GM18499 (cell line): ENCODE results near the gene SYK.
"Not testable (repeated sequence)": the region's sequence is repeated elsewhere in the genome, so short reads cannot be mapped to it uniquely, and the experiment has no call there.

Experiments used
- ATAC-seq: cut with Tn5 transposase; IDR thresholded peaks from one replicate; pipeline ENCODE4 v1.9.1; 2021; ENCODE audit warnings: moderate number of reproducible peaks; ENCODE audit not compliant: insufficient read depth, unreplicated experiment

SYK gene

DNA sequence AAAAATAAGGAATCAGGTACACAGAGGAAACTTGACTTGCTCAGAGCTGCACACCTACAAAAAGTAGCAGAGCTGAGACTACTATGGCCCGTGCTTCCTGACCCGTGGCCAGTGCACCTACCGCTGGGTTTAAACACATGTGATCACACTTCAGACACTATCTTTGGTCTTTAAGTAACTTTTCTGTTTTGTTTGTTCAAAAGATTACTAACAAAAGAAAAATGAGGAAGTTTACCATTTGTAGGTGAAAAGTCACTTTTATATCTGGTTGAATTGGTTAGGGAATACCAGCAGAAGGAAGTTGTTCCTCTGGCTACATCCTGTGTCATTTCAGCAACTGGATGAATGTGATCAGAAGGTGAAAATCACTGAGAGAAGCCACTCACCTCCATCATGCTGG, 6.5 kb upstream of the SYK start:
- no peak for ATAC-seq

DNA sequence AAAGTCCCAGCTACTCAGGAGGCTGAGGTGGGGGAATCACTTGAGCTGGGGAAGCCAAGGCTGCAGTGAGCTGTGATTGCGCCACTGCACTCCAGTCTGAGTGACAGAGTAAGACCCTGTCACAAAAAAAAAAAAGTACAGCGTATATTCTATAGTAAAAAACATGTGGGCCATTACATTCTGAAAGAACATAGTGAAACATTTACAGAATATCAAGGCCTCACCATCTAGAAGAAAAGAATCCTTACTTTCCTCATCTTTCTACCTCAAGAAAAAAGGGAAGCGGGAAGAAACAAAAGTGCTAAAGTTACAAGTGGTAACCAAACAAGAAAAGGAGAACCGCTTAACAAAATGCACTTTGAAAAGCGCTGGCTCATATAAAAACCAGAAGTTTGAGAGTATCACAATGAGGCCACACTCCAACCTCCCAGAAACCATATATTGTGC, 5.7 kb upstream of the SYK start:
- no peak for ATAC-seq

DNA sequence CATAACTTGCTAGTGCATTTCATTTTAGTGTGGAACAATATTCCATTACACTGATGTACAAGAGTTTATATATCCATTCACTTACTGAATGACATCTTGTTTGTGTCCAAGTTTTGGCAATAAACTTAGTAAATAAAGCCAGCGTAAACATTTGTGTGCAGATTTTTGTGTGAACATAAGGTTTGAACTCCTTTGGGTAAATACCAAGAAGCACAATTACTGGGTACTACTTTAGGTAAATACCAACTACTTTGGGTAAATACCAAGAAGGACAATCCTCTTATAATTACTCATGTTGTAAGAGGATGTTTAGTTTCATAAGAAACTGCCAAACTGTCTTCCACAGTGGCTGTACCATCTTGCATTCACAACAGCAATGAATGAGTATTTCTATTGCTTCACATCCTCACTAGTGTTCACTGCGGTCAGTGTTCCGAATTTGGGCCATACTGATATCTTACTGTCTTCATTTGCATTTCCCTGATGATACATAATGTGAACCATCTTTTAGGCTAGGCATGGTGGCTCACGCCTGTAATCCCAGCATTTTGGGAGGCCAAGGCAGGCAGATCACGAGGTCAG, 2.3 kb upstream of the SYK start:
- no peak for ATAC-seq

DNA sequence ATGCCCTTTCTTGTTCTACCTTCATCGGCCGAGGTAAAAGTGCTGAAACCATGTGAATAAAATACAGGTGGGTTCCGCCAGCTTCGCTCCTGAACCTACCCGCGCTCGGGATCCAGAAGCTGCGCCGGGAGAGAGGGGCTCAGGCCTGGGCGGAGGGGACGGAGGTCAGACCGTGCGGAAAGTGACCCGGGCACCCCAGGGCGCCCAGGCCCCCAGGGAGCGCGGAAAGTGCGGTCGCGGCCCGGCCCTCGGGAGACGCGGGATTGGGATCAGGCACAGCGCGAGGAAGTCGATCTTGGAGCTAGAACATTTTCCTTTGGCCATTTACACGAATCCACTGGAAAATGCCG, 329 bp downstream of the SYK start:
- no peak for ATAC-seq

DNA sequence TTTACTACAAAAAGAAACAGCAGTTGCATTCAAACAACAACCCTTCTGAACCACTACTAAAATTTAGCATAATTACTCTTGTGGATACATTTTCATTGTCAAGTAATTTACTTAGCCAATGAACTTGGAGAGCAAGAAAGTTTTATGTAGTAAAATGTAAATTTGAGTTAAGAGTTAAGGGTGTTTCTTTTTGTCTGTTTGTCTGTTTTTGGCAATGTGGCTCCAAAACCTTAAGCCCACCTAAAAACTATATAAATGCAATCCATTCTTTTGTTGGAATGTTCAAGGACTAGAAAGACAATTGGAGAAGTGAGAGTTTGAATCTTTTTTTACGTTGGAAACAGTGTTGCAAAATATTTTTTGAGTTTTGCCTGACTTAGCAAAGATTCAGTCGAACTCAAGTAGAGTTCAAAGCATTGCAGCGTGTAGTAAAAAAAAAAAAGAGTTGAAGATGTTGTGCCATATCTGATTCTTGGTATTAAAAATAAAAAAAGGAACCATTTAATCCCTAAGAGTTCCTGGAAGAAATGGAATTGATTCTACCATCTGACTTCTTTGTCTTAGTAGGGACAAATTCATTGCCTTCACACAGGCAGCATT, 867 bp downstream of the SYK start:
- ATAC-seq, result no peak

DNA sequence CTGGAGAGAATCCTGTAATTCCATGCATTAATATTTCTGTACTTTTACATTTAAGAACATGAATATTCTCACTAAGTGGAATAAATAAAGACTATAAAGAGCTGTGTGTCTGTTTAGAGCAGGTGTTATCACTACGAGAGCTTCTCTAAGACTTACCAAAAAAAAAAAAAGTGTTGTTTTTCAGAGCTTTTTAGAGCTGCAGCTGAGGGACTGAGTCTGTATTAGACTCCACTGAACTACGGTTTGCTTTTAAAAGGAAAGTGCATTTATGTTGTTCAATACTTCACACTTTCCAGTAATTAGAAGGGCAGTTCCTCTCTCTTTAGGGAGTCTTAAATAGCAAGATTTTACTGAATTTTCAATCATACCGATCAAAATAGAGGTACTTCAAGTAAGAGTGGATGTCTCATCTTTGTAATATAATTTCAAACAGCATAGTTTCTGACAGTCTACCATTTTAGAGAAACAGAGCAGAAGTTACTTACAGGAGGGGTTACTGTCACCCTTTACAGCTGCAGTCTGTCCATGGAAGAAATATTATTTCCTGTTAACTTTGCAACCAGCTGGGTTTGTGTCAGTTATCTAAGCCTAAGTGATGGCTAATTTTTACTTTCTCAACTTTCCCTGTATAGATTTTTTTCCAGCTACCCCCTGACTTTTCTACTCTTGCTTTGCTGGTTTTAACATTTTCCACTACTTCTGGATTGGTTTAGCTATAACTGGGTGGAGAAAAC, 2.4 kb downstream of the SYK start:
- no peak for ATAC-seq

DNA sequence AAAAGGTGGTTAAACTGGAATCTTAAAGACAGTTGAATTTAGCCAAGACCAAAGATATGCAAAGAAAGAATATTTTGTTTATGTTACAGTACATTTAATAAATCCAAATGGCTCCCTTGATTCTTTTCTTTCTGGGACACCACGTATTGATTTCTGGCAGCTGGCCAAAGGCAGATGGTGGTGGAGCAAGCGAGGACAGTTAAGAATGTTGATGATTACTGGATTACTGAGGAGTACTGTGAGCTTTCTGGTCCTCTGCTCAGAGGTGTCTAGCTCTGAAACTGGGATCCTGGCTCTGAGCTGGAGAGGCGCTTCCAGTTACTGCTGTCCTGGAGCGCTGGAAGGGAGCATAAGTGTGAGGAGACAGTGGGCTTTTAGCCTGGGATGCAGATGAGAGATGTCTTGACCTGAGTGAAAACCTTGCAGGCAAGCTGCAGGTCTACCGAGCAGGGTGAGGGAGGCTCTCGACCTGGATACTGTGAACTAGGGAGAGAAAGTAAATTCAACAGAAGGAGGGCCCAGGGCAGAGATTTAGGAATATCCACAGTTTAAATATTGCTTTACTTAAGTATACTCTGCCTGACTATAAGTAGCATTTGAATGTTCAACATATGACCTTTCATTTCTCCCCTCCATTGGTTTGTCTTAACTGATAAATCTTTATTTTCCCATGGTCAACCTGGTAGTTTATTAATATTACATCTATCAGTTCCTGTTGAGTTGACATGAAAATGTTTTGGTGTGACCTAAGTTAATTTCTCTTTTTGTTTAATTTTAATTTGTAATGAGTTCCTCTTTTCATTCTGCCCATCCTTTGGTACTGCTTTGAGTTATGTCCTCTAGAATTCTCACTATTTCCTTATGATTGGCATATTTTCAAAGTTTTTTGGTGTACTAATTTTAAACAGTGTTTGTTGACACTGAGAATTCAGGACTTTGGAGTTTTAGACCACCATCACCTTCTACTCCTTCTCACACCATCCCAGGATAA, 3.7 kb downstream of the SYK start:
- no peak for ATAC-seq

DNA sequence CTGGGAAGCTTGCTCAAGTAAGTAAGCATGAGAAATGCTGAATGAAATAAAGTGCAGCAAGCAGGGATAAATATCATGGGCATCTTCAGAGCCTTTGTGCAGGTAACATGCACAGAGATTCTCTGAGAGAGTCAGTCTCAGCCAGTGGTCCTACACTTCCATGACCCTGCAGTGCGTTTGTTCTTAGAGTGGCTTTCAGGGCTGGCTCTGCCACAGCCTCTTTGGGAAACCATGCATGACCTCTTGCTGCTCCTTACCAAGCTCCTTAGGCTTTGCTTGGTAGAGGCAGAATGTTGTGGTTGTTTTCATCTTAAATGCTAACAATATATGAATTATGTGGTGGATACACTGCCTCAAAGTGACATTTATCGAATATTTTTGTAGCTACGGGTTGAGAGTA, 5.4 kb downstream of the SYK start:
- ATAC-seq, result no peak

DNA sequence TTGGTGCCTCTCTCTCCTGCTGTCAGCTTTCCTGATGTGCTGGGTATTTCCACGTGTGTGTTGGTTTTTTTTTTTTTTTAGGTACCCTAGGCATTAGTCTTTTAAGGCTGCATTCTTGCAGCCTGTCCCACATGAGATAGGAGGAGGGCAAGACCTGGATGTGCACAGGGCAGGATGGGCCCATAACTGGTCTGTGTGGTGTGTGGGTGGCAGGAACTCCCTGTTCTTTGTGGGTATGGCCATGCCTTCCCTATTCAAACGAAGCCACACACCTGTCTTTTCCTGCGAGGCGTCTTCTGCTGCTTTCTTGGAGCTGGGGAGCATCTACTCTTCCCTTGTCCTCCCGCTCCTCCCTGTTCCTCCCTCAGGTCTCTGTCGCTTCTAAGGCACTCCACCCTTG, 6.8 kb downstream of the SYK start:
- ATAC-seq, result no peak

DNA sequence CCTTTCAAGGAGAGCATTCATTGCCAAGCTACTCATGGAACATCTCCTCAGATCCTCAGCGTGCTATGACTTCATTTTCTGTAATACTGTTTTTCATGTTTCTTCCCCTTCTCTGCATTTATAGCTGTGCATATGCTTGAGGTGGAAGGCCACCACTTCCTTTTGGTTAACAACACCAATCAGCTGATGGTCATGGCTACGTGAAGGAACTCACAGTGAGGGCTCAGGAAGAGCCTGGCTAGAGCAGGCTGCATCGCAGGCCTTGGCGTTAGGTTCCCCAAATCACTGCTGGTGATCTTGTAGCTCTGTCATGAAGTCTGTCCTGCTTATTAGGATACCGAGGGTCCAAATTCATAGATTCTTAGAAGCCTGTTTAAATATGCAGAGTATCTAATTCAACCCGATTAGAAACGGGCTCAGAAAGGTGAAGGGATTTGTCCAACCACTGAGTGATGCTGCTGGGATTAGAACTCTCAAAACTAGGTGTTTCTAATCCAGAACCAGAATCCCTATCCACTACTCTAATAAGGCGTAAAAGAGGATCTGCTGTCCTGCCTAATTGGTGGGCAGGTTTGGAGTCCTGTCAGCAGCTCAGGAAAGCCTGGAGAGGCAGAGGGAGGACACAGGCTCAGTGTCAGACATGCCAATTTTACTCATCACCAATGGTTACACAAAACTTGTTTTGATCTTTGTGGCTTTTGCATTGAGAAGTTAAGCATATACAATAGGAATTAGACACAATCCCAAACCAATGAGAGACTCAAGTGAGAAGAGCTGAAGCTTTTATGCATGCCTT, 7.5 kb downstream of the SYK start:
- ATAC-seq, result no peak

DNA sequence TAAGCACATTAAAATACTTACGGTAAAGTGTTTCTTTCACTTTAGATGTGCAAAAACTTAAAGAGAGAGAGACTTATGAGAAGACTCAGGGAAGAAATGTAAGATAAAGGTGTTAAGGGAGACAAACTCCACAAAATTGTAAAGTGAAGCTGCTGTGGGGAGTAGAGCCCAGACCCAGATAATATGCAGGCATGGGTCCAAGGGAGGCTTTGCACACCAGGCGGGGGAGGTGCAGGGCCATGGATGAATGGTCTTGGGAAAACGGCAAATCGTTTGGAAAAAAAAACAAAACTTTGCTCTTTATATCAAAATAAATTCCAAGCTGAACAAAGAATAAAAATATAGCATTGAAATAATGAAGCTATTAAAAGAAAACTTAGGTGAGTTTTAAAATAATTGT, 9.1 kb downstream of the SYK start:
- ATAC-seq, result no peak

DNA sequence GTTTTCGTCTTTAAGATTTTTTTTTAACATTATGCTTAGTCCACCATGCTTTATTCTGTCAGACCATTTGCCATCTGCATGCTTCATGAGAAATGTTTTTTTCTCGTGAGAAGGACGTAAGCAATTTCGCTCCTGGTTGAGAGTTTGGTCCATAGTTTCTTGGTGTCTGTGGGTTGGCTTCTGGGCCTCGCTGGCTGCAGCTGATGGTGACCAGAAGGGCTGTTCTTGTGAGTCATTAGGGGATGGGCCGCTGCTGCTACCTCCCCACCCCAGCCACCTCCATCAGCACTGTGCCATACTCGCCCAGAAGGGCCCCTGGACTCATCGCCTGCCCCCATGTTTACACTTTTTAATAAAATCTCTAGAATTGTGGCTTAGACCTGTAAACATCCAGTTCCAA, 11.4 kb downstream of the SYK start:
- no peak for ATAC-seq

DNA sequence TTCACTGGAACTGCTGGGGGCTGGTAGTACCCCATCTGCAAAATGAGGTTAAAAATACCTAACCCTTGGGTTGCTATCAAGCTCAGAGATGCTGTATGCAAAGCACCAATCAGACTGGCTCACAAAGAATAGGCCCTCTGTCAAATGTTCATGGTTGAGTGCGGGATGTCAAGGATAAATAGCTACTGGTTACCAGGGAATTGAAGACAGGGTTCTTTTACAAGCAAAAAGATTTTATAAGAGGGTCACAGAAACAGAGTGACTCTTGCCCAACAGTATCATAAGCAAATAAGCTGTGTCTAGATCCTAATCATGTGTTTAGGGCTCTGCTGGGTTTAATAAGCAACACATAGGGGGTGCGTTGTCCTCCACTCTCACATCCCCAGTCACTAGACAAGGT, 11.9 kb downstream of the SYK start:
- no peak for ATAC-seq

DNA sequence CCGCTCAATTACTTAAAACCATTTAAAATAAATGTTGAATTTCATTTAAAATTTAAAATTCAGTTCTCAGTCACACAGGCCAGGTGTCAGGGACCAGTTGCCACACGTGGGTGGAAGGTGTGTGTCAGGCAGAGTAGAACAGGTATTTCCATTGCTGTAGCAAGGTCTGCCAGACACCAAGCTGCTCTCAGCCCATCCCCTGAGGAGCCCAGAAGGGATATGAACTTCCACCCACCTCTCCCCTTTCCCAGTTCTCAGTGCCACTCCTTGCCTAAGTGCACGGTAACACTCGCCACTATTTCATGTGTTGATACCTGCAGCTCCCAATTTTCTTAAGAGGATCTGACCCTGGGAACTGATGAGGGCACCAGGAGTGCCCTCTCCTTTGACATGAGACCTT, 12.7 kb downstream of the SYK start:
- ATAC-seq, result no peak

DNA sequence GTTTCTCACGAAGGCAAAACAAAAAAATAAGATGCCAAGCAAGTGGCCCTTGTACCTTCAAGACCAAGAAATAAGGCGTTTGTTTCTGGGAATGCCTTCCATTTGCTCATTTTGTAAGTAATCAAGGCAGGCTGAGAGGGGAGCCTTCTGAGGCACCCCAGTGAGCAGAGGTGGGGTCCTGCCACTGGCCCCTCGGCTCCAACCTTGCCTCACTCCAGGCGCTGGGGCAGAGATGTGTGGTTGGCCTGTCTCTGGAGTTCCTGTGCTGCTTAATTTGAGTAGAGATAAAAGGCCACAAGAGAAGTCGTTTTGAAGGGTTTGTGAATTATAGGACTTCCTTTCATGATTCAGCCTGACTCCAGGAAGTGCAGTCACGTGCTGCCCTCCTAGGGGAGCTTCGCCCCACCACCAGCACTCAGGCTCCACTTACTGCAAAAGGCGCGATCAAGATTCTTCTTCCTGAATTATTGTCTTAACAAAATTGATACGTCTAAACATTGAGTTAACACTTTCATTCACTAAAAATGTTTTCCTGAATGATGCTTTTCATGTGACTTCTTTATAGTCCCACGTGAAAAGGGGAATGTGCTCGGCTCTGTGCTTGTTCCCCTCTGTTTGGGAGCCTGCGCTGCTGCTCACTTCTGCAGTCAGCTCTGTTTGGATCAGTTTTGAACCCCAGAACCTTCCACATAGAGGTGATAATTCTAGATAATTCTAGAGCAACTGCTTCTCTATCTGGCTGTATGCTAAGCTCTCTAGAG, 13.7 kb downstream of the SYK start:
- no peak for ATAC-seq

DNA sequence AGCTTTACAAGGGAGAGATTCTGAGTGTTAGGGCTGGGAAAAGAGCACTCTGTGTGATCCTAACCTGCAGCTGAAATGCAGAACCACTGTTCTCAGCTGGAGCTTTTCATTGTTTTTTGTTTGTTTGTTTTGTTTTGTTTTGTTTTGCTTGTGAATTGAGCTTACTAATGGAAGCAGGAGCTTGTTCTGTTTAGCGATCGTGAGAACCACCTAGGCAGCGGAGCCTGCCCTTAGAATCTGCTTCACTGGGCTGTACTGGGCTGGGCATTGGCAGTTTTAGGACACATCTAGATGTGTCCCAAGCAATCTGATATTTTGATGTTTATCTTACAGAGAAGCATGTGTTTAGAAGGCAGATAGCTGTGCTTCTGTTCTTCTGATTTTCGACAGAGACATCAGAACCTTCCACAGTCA, 14.3 kb downstream of the SYK start:
- no peak for ATAC-seq

DNA sequence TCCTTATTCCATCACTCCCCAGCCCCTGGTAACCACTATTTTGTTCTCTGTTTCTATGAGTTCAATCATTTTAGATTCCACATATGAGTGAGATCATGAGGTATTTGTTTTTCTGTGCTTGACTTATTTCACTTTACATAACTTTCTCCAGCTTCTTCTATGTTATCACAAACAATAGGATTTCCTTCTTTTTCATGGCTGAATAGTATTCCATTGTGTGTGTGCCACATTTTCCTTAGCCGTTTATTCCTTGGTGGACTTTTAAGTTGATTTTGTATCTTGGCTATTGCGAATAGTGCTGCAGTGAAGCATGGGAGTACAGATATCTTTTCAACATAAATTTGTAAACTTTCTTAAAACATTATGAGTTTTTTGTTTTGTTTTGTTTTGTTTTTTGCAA, 15.1 kb downstream of the SYK start:
- ATAC-seq, result no peak

DNA sequence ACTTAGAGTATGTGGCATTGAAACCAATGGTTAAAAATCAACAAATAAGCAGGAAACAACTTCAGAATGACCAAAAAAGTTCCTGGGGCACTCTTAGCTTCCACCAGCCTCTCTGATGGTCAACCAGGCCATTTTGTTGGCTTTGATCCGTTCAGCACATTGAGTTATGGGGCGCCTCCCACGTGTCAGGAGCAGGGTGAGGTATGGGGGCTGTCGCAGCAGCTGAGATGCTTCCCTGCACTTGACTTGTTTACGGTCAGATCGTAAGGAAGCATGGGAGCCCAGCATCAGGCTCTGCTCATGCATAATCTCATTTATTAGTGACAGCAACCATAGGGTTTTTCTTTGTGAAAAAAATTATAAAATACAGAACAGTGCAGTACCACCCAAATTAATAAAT, 16.7 kb downstream of the SYK start:
- ATAC-seq, result no peak

DNA sequence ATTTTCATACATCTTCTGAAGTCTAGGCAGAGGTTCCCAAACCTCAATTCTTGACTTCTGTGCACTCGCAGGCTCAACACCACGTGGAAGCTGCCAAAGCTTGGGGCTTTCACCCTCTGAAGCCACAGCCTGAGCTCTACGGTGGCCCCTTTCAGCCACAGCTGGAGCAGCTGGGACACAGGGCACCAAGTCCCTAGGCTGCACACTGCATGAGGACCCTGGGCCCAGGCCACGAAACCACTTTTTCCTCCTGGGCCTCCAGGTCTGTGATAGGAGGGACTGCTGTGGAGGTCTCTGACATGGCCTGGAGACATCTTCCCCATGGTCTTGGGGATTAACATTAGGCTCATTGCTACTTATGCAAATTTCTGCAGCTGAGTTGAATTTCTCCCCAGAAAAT, 18.8 kb downstream of the SYK start:
- ATAC-seq, result not testable (repeated sequence)
